ENCODE measurements around the gene MLH3.

DNA sequence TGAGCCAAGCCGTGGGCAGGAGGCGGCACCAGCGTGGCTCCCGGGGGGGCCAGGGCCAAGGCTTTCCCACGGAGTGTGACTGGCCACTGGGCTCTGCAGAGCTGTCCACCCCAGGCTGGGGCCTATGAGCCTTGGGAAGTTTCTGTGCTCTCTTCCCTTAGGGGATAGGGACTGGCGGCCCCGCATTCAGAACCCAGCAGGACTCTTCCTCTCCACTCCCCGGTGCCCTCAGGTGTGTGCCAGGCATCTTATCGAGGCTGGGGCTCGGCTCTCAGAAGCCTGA lies 66.3 kb downstream of the MLH3 start:
- TF ChIP-seq EGR1 (IDR thresholded peaks at IDR 0.05) (no peak), CREB1 (IDR thresholded peaks at IDR 0.05; ENCODE audit: low read depth) (no peak)

All from Ishikawa (cell line).